Liver (tissue), 3 donors: Measurements from ENCODE around the gene RPS10.

ENCODE experiments used
- ATF3 ChIP-seq: IDR thresholded peaks from 2 replicates; pipeline ENCODE4 v1.6.1; 2016; ENCODE audit warnings: antibody characterized with exemption
- CTCF ChIP-seq: fragments of 150-350 bp; IDR thresholded peaks from 2 replicates; pipeline ENCODE4 v1.5.1; 2017; ENCODE audit warnings: improper control_type of control experiment, low read depth, low read length; ENCODE audit not compliant: missing input control
- GABPA ChIP-seq, 2 donors: IDR thresholded peaks in 1 of 2; conservative IDR thresholded peaks in 1 of 2; 2 replicates each; pipeline ENCODE4 v1.6.1; 2016; ENCODE audit warnings: antibody characterized with exemption in 2 of 2, mild to moderate bottlenecking in 1 of 2, moderate library complexity in 1 of 2
- RAD21 ChIP-seq, 2 donors: IDR thresholded peaks; 2 replicates each; pipeline ENCODE4 v1.6.1; 2016; ENCODE audit warnings: antibody characterized with exemption in 2 of 2, mild to moderate bottlenecking in 2 of 2
- SP1 ChIP-seq: IDR thresholded peaks from 2 replicates; pipeline ENCODE4 v1.6.1; 2018; ENCODE audit warnings: antibody characterized with exemption, mild to moderate bottlenecking
- TAF1 ChIP-seq: conservative IDR thresholded peaks from 2 replicates; pipeline ENCODE4 v1.6.1; 2016; ENCODE audit warnings: antibody characterized with exemption, mild to moderate bottlenecking
- TF ChIP-seq, protein P1 (sequence below): IDR thresholded peaks from 2 replicates; pipeline ENCODE4 v1.6.1; 2016; ENCODE audit warnings: antibody characterized with exemption, mild to moderate bottlenecking
- donor health status: healthy.
- donor health status: healthy.

DNA sequence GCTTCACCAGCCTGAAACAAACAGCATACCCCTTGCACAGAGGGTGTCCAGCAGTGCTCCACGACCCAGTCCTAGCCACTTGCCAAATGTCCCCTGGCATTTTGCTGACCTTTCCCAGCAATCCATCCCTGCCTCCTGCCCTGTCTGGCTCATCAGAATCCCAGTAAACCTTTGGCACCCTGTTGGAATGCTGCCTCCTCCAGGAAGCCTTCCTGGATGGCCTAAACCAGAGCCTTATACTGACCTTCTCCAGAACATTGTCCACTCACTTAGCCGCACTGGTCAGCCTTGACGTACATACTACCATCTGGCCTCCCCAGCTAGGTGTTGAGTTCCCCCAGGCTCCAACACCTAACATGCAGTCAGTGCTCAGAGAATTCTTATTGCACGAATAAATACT lies 38.0 kb upstream of the RPS10 start:
- TF ChIP-seq CTCF (no peak), TAF1 (no peak), SP1 (no peak), GABPA (IDR thresholded peaks at IDR 0.05 in 1 of 2, conservative IDR thresholded peaks at IDR 0.05 in 1 of 2) (no peak), RAD21 (IDR thresholded peaks at IDR 0.05) (no peak), ATF3 (no peak)
- TF ChIP-seq, protein P1, sequence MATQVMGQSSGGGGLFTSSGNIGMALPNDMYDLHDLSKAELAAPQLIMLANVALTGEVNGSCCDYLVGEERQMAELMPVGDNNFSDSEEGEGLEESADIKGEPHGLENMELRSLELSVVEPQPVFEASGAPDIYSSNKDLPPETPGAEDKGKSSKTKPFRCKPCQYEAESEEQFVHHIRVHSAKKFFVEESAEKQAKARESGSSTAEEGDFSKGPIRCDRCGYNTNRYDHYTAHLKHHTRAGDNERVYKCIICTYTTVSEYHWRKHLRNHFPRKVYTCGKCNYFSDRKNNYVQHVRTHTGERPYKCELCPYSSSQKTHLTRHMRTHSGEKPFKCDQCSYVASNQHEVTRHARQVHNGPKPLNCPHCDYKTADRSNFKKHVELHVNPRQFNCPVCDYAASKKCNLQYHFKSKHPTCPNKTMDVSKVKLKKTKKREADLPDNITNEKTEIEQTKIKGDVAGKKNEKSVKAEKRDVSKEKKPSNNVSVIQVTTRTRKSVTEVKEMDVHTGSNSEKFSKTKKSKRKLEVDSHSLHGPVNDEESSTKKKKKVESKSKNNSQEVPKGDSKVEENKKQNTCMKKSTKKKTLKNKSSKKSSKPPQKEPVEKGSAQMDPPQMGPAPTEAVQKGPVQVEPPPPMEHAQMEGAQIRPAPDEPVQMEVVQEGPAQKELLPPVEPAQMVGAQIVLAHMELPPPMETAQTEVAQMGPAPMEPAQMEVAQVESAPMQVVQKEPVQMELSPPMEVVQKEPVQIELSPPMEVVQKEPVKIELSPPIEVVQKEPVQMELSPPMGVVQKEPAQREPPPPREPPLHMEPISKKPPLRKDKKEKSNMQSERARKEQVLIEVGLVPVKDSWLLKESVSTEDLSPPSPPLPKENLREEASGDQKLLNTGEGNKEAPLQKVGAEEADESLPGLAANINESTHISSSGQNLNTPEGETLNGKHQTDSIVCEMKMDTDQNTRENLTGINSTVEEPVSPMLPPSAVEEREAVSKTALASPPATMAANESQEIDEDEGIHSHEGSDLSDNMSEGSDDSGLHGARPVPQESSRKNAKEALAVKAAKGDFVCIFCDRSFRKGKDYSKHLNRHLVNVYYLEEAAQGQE, result no peak
